Aorta (tissue), 5 donors: ENCODE data around the gene FARP1. TPM values are rescaled to one million over a fixed set of nuclear protein-coding genes. Genes with fewer than 3 reads are reported as not detected.

Experiments used
- ATAC-seq: fragments of 200-7000 bp; cut with Tn5 transposase; one replicate; pipeline ENCODE4 v1.9.1; 2022; ENCODE audit warnings: moderate library complexity; ENCODE audit not compliant: low FRiP score
- DNase-seq, 2 donors: peaks; one replicate each; pipeline ENCODE4 v3.0.0-alpha.2; 2020
- H3K27ac ChIP-seq, 2 donors: one replicate each; pipeline ENCODE4 v1.5.1; 2013; ENCODE audit warnings: low read length in 2 of 2, mild to moderate bottlenecking in 2 of 2, moderate library complexity in 2 of 2, control low read depth in 1 of 2, inconsistent platforms in 1 of 2, low read depth in 1 of 2
- H3K27me3 ChIP-seq, 2 donors: one replicate each; pipeline ENCODE4 v1.6.1; 2013; ENCODE audit warnings: control low read depth in 1 of 2, low read length in 1 of 2, mild to moderate bottlenecking in 1 of 2, moderate library complexity in 1 of 2; ENCODE audit not compliant: insufficient read depth in 2 of 2, control insufficient read depth in 1 of 2
- H3K36me3 ChIP-seq, 2 donors: one replicate each; pipeline ENCODE4 v1.6.1; 2013; ENCODE audit warnings: control low read depth in 1 of 2, low read length in 1 of 2, mild to moderate bottlenecking in 1 of 2; ENCODE audit not compliant: insufficient read depth in 2 of 2, control insufficient read depth in 1 of 2
- H3K4me1 ChIP-seq, 2 donors: one replicate each; pipeline ENCODE4 v1.6.1; 2013; ENCODE audit warnings: low read length in 2 of 2, control low read depth in 1 of 2, mild to moderate bottlenecking in 1 of 2, moderate library complexity in 1 of 2; ENCODE audit not compliant: insufficient read depth in 2 of 2, control insufficient read depth in 1 of 2
- H3K4me3 ChIP-seq, 2 donors: one replicate each; pipeline ENCODE4 v1.5.1; 2013; ENCODE audit warnings: low read length in 2 of 2, control low read depth in 1 of 2, mild to moderate bottlenecking in 1 of 2
- H3K9me3 ChIP-seq: one replicate; pipeline ENCODE4 v1.6.1; 2013; ENCODE audit warnings: mild to moderate bottlenecking, low read length; ENCODE audit not compliant: control insufficient read depth
- WGBS, 2 donors: extraction: QIAGEN DNeasy Blood & Tissue Kit; methylation state at CpG; one replicate each; pipeline ENCODE4 v1.1.7; 2013; 5-methylcytosine and 5-hydroxymethylcytosine counted together
- intact Hi-C, 2 donors: fragments of 100-400 bp; cut with DNase I; formaldehyde crosslinking; loops; one replicate each; pipeline versions ENCODE4 v1.14.2 to v1.15.0; 2022
- polyA plus RNA-seq, 2 donors: library from polyadenylated mRNA; stranded (reverse); fragments of 200-250 nt; gene quantifications; one replicate each; pipeline ENCODE4 v1.2.3, GENCODE V29; 2013
- total RNA-seq, 2 donors: library from RNA; stranded (reverse); fragmentation: NEBNext Ultra II Directional; extraction: Animal tissue kit (Norgen Biotek cat#: 25700); gene quantifications; one replicate each; pipeline ENCODE4 v1.2.1, GENCODE V29; 2021
- donor health status: healthy with polysubstance abuse.
- donor health status: Bipolar disorder and iron deficiency.
- donor health status: DM: no; HTN: no; CAD: no.
- donor health status: DM: no; HTN: no; CAD: no.
- donor health status: DM: yes; HTN: yes; CAD: no.

The FARP1 gene
- total and polyA plus RNA-seq, 4 donors: 3.3 to 41.7 (median 23.7) TPM

DNA sequence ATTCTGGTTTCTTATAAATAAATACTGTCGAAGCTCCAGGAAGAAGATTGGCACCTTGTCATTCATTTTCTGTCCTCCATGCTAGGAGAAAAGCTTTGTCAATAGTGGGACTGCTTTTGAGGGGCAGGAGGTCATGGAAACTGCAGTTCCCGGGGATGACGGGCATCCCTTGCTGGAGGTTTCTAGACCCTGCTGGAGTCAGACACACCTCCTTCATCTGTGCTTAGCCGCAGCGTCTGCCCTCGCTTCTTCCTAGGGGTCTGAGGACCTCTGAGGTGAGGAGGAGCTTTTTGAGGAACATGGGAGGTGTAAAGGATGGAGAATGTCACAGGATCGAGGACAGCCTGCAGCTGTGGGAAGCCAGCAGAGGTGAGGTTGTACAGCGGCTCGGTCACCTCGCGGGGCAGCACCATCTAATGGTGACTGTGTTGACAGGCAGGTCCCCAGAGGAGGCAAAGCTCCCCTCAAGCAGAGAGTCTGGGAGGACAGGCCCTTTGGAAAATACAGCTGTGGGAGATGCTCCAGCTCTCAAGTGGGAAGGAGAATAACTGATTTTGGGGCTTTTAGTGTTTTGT is 206.9 kb downstream of the FARP1 start:
- WGBS, 2 donors: 68 to 71% methylated on average over 11 of the region's 11 CpGs
- H3K27me3 ChIP-seq: no peaks in the 10 kb centered on the region
- H3K36me3 ChIP-seq: no peaks in the 10 kb centered on the region
- no peak overlapping the region for H3K4me3 ChIP-seq
- H3K27ac ChIP-seq: no peak overlapping the region
- DNase-seq (no peak), ATAC-seq (no peak)
- no peaks in the 10 kb centered on the region for H3K4me1 ChIP-seq
- intact Hi-C loops: no loop called here
- H3K9me3 ChIP-seq: no peaks in the 10 kb centered on the region

DNA sequence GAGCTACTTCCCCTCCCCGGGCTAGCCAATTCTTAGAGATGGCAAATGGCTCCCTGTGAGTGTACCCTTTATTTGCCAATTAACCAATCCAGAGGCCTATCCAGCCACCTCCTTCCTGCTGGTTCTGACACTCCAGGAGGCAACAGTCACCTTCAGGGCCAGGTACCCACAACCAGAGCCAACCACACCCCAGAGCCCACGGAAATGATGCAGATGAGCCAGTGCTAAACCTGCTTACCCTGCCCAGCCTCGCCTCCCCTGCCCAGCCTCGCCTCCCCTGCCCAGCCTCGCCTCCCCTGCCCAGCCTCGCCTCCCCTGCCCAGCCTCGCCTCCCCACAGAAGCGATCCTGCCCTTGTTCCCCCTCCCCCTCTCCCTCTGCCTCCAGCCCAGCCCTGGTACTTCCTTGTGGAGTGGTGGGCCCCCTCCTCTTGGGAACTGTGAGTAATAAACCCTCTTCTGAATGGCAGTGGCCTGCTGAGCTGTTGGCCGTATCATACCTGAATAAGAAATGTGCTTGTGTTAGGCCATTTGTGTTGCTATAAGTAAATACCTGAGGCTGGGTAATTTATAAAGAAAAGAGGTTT is 207.9 kb downstream of the FARP1 start:
- Histone ChIP-seq H3K27ac (no peak overlapping the region), H3K27me3 (no peaks in the 10 kb centered on the region), H3K4me3 (no peak overlapping the region), H3K4me1 (no peaks in the 10 kb centered on the region), H3K9me3 (no peaks in the 10 kb centered on the region), H3K36me3 (no peaks in the 10 kb centered on the region)
- ATAC-seq: no peak
- intact Hi-C loops: no loop called here
- DNase-seq: no peak
- 97% methylated on average over 9 of the region's 9 CpGs for WGBS, 2 donors

DNA sequence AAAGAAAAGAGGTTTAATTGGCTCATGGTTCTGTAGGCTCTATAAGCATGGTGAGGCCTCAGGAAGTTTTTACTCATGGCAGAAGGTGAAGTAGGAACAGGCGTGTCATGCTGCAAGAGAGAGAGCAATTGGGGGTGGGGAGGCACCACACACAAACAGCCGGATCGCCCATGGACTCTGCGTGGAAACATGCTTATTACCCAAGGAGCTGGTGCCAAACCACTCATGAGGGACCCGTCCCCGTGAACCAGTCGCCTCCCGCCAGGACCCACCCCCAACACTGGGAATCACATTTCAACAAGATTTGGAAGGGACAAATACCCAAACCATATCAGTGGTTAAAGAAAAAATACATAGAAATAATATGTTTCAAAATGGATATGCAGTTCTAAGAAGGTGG is 208.7 kb downstream of the FARP1 start:
- intact Hi-C loops: no loop called here
- H3K27me3 ChIP-seq: no peaks in the 10 kb centered on the region
- ATAC-seq: no peak
- no peak for DNase-seq
- no peaks in the 10 kb centered on the region for H3K9me3 ChIP-seq
- H3K4me1 ChIP-seq: no peaks in the 10 kb centered on the region
- no peak overlapping the region for H3K4me3 ChIP-seq
- 94 to 96% methylated on average over 8 of the region's 8 CpGs for WGBS, 2 donors
- no peaks in the 10 kb centered on the region for H3K36me3 ChIP-seq
- H3K27ac ChIP-seq: no peak overlapping the region

DNA sequence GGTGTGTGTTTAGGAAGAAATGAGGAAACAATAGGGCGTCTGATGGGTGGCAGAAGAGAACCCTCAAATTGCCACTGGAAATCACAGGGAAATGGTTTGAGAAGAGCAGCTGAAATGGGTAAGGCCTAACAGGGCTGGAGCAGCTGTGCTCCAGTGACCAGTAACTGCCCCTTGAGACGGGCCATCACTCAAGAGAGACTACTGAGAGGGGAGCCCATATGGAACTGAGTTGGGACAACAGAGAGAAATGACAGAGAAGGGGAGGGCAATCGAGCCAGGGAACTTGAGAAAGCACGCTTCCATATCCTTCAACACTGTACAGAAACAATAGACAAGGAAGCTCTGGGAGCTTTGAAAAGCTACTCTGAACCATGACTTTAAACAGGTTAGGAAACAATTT is 209.3 kb downstream of the FARP1 start:
- no peaks in the 10 kb centered on the region for H3K36me3 ChIP-seq
- H3K27me3 ChIP-seq: no peaks in the 10 kb centered on the region
- no peak for ATAC-seq
- no peaks in the 10 kb centered on the region for H3K4me1 ChIP-seq
- no peak overlapping the region for H3K27ac ChIP-seq
- 91 to 94% methylated on average over 4 of the region's 4 CpGs for WGBS, 2 donors
- DNase-seq: no peak
- no peaks in the 10 kb centered on the region for H3K9me3 ChIP-seq
- intact Hi-C loops: no loop called here
- no peak overlapping the region for H3K4me3 ChIP-seq

DNA sequence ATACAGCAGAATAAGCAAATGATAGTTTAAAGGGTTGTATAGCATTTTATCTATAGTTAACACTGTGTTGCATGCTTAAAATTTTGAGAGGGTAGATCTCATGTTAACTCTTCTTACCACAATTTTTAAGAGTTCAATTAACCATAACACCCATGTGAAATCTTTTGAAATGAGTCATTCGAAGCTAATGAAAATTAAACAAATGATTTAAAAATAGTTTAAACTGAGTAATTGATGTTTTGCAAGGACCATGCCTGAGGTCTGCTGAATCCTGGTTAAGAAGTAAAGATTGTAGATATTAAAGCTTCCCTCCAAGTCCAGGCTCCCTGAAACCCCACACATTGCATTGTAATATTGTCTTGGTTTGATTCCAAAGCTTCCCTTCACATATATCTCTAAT is 210.9 kb downstream of the FARP1 start:
- H3K4me3 ChIP-seq: no peak overlapping the region
- no peaks in the 10 kb centered on the region for H3K9me3 ChIP-seq
- DNase-seq: no peak
- H3K4me1 ChIP-seq: no peaks in the 10 kb centered on the region
- ATAC-seq: no peak
- intact Hi-C loops: no loop called here
- 66 to 70% methylated on average over 1 of the region's 1 CpG for WGBS, 2 donors
- no peaks in the 10 kb centered on the region for H3K36me3 ChIP-seq
- no peaks in the 10 kb centered on the region for H3K27me3 ChIP-seq
- no peak overlapping the region for H3K27ac ChIP-seq

DNA sequence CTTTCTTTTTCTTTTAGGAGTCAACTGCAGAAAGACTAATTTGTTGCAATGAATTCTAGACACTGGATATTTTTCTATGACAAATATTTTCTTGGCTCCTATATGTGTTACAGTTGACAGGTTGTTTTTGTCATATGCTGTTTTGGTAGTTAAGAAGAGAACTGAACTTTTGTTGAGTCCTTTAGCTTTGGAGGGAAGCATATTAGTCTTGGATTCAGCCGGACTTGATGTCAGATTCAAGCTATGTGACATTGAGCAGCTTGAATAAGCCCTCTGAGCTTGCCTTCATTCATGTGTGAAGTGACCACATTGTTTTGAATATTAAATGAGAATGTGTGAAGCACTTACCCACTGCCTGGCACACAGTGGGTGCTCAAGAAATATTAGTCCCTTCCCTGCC is 216.0 kb downstream of the FARP1 start:
- Histone ChIP-seq H3K36me3 (no peaks in the 10 kb centered on the region), H3K27me3 (no peaks in the 10 kb centered on the region), H3K27ac (no peak overlapping the region), H3K4me1 (no peaks in the 10 kb centered on the region), H3K4me3 (no peak overlapping the region), H3K9me3 (no peaks in the 10 kb centered on the region)
- intact Hi-C loops: no loop called here
- 0 to 7% methylated on average over 1 of the region's 1 CpG for WGBS, 2 donors
- DNase-seq: no peak
- ATAC-seq: no peak

DNA sequence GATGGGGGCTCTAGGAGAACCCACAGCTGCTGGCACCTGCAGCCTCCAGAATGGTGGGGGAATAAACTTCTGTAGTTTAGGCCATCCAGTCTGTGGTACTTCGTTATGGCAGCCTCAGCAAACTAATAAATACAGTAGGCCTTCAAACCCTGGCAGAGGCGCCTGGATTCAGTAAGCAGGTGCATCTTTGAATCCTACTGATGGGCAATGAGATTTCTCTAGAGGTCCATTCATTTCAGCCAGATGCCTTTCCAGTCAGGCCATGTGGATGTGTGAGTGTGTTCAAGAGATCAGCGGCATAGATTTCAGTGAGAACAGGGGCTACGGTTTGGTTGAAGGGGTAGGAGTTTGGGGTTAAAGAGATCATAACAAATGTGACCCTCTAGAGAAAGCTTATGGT is 217.7 kb downstream of the FARP1 start:
- WGBS, 2 donors: 97% methylated on average over 4 of the region's 4 CpGs
- no peak overlapping the region for H3K4me3 ChIP-seq
- no peak for DNase-seq
- no peaks in the 10 kb centered on the region for H3K4me1 ChIP-seq
- H3K9me3 ChIP-seq: no peaks in the 10 kb centered on the region
- intact Hi-C loops: no loop called here
- no peak overlapping the region for H3K27ac ChIP-seq
- no peaks in the 10 kb centered on the region for H3K27me3 ChIP-seq
- no peak for ATAC-seq
- no peaks in the 10 kb centered on the region for H3K36me3 ChIP-seq

DNA sequence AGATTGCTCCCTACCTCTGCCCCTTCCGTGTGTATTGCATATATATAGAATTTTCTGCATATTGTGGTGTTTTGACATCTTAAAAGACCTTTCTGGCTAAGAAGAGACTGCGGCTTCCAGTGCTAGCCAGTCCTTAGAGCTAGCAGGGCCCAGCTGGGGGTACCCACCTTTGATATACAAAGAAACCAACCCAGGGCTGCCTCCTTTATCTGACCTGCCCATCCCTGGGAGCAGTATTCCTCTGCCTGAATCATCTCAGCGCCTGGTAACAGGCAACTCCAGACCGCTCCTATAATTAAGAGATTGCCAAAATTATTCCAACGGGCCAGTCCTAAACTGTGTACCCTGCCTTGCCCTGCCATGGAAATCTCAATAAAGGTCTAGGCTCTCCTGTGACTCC is 220.4 kb downstream of the FARP1 start:
- Histone ChIP-seq H3K9me3 (no peaks in the 10 kb centered on the region), H3K27me3 (no peaks in the 10 kb centered on the region), H3K4me1 (no peaks in the 10 kb centered on the region), H3K36me3 (no peaks in the 10 kb centered on the region), H3K27ac (no peak overlapping the region), H3K4me3 (no peak overlapping the region)
- ATAC-seq (no peak), DNase-seq (no peak)
- 96 to 98% methylated on average over 5 of the region's 5 CpGs for WGBS, 2 donors
- intact Hi-C loops: no loop called here

DNA sequence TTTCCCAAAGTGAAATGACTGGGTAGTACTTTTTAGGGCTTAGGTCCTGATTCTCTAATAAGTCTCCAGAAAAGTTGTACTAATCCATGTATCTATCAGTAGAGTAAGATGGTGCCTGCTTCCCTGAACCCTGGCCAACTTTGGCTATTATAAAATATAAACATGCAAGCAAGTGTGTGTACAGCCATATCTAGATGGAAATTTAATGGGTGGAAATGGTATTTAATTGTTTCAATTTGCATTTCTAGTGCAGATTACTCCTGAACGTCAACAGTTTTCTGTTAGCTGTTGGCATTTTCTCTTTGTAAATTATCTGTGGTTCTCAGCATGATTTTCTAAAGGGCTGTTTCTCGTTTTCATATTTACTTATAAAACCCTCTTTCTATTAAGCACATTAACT is 221.3 kb downstream of the FARP1 start:
- intact Hi-C loops: no loop called here
- WGBS, 2 donors: 82 to 90% methylated on average over 2 of the region's 2 CpGs

More for the DNA sequence above, 221.3 kb downstream of the FARP1 start:
- Histone ChIP-seq H3K4me3 (no peak overlapping the region), H3K27me3 (no peaks in the 10 kb centered on the region), H3K9me3 (no peaks in the 10 kb centered on the region), H3K27ac (no peak overlapping the region), H3K36me3 (no peaks in the 10 kb centered on the region), H3K4me1 (no peaks in the 10 kb centered on the region)
- DNase-seq (no peak), ATAC-seq (no peak)
